ENCODE measurements around the gene EXOC3L2. TPM values are rescaled to one million over a fixed set of nuclear protein-coding genes. Genes with fewer than 3 reads are reported as not detected.

EXOC3L2 gene
- total and polyA plus RNA-seq, 4 donors, result 0.50 to 13.9 (median 5.7) TPM

DNA sequence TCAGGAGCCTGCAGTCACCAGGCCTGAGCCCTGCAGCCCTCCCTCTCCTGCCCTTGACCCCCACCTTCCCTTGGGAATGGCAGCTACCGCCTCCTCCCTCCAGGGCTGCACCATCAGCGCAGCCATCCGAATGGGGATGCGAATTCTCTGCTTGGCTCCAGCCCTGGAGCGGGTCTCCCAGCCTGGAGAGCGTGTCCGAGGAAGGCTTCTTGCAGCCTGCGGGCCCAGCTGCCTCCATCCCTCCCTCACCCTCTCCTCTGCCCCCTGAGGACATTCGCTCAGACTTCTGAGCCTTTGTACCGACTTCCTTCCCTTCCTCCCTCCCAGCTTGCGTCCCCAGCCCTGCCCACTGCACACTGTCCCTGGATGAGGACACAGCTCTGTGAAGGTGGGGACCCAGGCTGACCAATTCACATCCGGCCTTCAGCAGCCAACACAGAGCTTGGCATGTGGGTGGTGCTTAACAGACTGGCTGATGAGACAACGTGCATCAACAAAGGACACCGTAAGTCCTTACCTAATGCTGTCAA is 78.4 kb downstream of the EXOC3L2 start:
- WGBS, 2 donors, result 71 to 74% methylated on average over 14 of the region's 14 CpGs
- Histone ChIP-seq H3K27me3 (ENCODE audit: control insufficient read depth in 1 of 2, insufficient read depth in 2 of 2, low read length in 1 of 2) (no peaks in the 10 kb centered on the region), H3K4me3 (ENCODE audit: low read length in 2 of 2) (no peak overlapping the region), H3K27ac (ENCODE audit: low read depth in 1 of 2, low read length in 2 of 2) (no peak overlapping the region), H3K4me1 (ENCODE audit: control insufficient read depth in 1 of 2, insufficient read depth in 2 of 2, low read length in 2 of 2) (no peaks in the 10 kb centered on the region), H3K9me3 (ENCODE audit: control insufficient read depth, low read length) (no peaks in the 10 kb centered on the region), H3K36me3 (ENCODE audit: control insufficient read depth in 1 of 2, insufficient read depth in 2 of 2, low read length in 1 of 2) (no peaks in the 10 kb centered on the region)
- DNase-seq, result no peak
- no peak for ATAC-seq (ENCODE audit: low FRiP score)
- intact Hi-C loops (cut with DNase I), result no loop called here

- no peaks in the 10 kb centered on the region for H3K4me1 ChIP-seq (ENCODE audit: control insufficient read depth in 1 of 2, insufficient read depth in 2 of 2, low read length in 2 of 2)
- DNase-seq (no peak), ATAC-seq (ENCODE audit: low FRiP score) (no peak)
- WGBS, 2 donors, result 37 to 43% methylated on average over 24 to 27 of the region's 27 CpGs
- no peak overlapping the region for H3K27ac ChIP-seq (ENCODE audit: low read depth in 1 of 2, low read length in 2 of 2)
- H3K4me3 ChIP-seq (ENCODE audit: low read length in 2 of 2), result no peak overlapping the region
- H3K27me3 ChIP-seq (ENCODE audit: control insufficient read depth in 1 of 2, insufficient read depth in 2 of 2, low read length in 1 of 2), result no peaks in the 10 kb centered on the region
- no peaks in the 10 kb centered on the region for H3K9me3 ChIP-seq (ENCODE audit: control insufficient read depth, low read length)
- intact Hi-C loops (cut with DNase I), result no loop called here
- H3K36me3 ChIP-seq (ENCODE audit: control insufficient read depth in 1 of 2, insufficient read depth in 2 of 2, low read length in 1 of 2), result no peaks in the 10 kb centered on the region
Measured at GRCh38 chr19:45164577-45165335, 80.5 kb downstream of the EXOC3L2 start.

GRCh38 chr19:45163751-45164460 is 81.3 kb downstream of the EXOC3L2 start:
- ATAC-seq (ENCODE audit: low FRiP score) (no peak), DNase-seq (no peak)
- H3K27ac ChIP-seq (ENCODE audit: low read depth in 1 of 2, low read length in 2 of 2), result no peak overlapping the region
- H3K4me3 ChIP-seq (ENCODE audit: low read length in 2 of 2), result no peak overlapping the region
- no peaks in the 10 kb centered on the region for H3K27me3 ChIP-seq (ENCODE audit: control insufficient read depth in 1 of 2, insufficient read depth in 2 of 2, low read length in 1 of 2)
- intact Hi-C loops (cut with DNase I), result no loop called here
- no peaks in the 10 kb centered on the region for H3K9me3 ChIP-seq (ENCODE audit: control insufficient read depth, low read length)
- H3K4me1 ChIP-seq (ENCODE audit: control insufficient read depth in 1 of 2, insufficient read depth in 2 of 2, low read length in 2 of 2), result no peaks in the 10 kb centered on the region
- H3K36me3 ChIP-seq (ENCODE audit: control insufficient read depth in 1 of 2, insufficient read depth in 2 of 2, low read length in 1 of 2), result no peaks in the 10 kb centered on the region
- 85 to 86% methylated on average over 15 of the region's 15 CpGs for WGBS, 2 donors

- Histone ChIP-seq H3K9me3 (ENCODE audit: control insufficient read depth, low read length) (no peaks in the 10 kb centered on the region), H3K27ac (ENCODE audit: low read depth in 1 of 2, low read length in 2 of 2) (no peak overlapping the region), H3K4me3 (ENCODE audit: low read length in 2 of 2) (no peak overlapping the region), H3K27me3 (ENCODE audit: control insufficient read depth in 1 of 2, insufficient read depth in 2 of 2, low read length in 1 of 2) (no peaks in the 10 kb centered on the region), H3K36me3 (ENCODE audit: control insufficient read depth in 1 of 2, insufficient read depth in 2 of 2, low read length in 1 of 2) (no peaks in the 10 kb centered on the region), H3K4me1 (ENCODE audit: control insufficient read depth in 1 of 2, insufficient read depth in 2 of 2, low read length in 2 of 2) (no peaks in the 10 kb centered on the region)
- WGBS, 2 donors, result 87 to 91% methylated on average over 17 of the region's 17 CpGs
- no peak for DNase-seq
- no peak for ATAC-seq (ENCODE audit: low FRiP score)
- intact Hi-C loops (cut with DNase I), result no loop called here
Measured at GRCh38 chr19:45163156-45163555, 82.1 kb downstream of the EXOC3L2 start.

DNA sequence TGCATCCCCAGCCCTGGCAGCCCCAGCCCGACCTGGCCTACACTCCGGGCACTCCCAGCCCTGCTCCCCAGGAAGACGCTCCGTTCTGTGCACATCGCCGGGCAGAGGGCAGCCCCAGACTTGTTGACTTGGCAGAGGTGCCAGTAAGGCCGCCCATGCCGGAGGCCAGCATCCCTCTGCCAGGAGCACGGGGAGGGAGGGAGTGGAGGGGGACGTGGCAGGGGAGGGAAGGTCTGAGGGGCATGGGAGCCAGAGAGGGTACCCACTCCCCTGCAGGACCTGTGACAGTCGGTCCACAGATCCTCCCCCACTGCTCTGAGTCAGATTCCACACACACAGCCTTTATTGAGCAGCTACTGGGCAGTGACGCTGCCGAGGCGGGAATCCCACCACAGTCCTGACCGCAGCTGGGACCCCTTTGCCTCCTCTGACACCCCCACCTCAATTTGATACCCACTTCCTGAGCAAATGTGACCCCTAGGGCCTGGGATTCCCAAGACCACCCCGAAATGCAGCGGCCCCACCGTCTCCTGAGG is 82.5 kb downstream of the EXOC3L2 start:
- no peaks in the 10 kb centered on the region for H3K9me3 ChIP-seq (ENCODE audit: control insufficient read depth, low read length)
- H3K4me3 ChIP-seq (ENCODE audit: low read length in 2 of 2), result no peak overlapping the region
- ATAC-seq (ENCODE audit: low FRiP score) (no peak), DNase-seq (no peak)
- intact Hi-C loops (cut with DNase I), result no loop called here
- H3K27ac ChIP-seq (ENCODE audit: low read depth in 1 of 2, low read length in 2 of 2), result no peak overlapping the region
- no peaks in the 10 kb centered on the region for H3K4me1 ChIP-seq (ENCODE audit: control insufficient read depth in 1 of 2, insufficient read depth in 2 of 2, low read length in 2 of 2)
- WGBS, 2 donors, result 46 to 47% methylated on average over 18 of the region's 18 CpGs
- H3K27me3 ChIP-seq (ENCODE audit: control insufficient read depth in 1 of 2, insufficient read depth in 2 of 2, low read length in 1 of 2), result no peaks in the 10 kb centered on the region
- H3K36me3 ChIP-seq (ENCODE audit: control insufficient read depth in 1 of 2, insufficient read depth in 2 of 2, low read length in 1 of 2), result no peaks in the 10 kb centered on the region

Other genes starting within 250 kb of the EXOC3L2 start
- gene RELB, start 243.9 kb downstream of the EXOC3L2 start, total RNA-seq, result 10 to 100 TPM; 20.2 to 30.0 TPM
- gene RELB, start 243.9 kb downstream of the EXOC3L2 start, polyA plus RNA-seq, result 10 to 100 TPM in 1 of 2 donors, 1 to 10 TPM in 1; 7.0 to 10.6 TPM
- gene CLASRP, start 206.4 kb downstream of the EXOC3L2 start, total RNA-seq, result 100 to 1,000 TPM in 1 of 2 donors, 10 to 100 TPM in 1; 79.9 to 105 TPM
- 100 to 1,000 TPM in 1 of 2 donors, 10 to 100 TPM in 1; 18.2 to 209 TPM for gene CLASRP, start 206.4 kb downstream of the EXOC3L2 start, polyA plus RNA-seq
- gene ZNF296, start 168.9 kb downstream of the EXOC3L2 start, total RNA-seq, result under 1 TPM; 0.19 to 0.45 TPM
- 1 to 10 TPM in 1 of 2 donors, under 1 TPM in 1; 0.38 to 1.1 TPM for gene ZNF296, start 168.9 kb downstream of the EXOC3L2 start, polyA plus RNA-seq
- gene GEMIN7, start 166.1 kb downstream of the EXOC3L2 start, total RNA-seq, result 10 to 100 TPM in 1 of 2 donors, 1 to 10 TPM in 1; 8.0 to 12.3 TPM
- 10 to 100 TPM in 1 of 2 donors, 1 to 10 TPM in 1; 6.4 to 13.5 TPM for gene GEMIN7, start 166.1 kb downstream of the EXOC3L2 start, polyA plus RNA-seq
- gene PPP1R37, start 152.2 kb downstream of the EXOC3L2 start, total RNA-seq, result 10 to 100 TPM; 12.1 to 22.7 TPM
- gene PPP1R37, start 152.2 kb downstream of the EXOC3L2 start, polyA plus RNA-seq, result 10 to 100 TPM in 1 of 2 donors, 1 to 10 TPM in 1; 7.1 to 16.8 TPM
- not detected for gene NKPD1, start 84.4 kb downstream of the EXOC3L2 start, total RNA-seq
- under 1 TPM in 1 of 2 donors, not detected in 1; 0.05 TPM for gene NKPD1, start 84.4 kb downstream of the EXOC3L2 start, polyA plus RNA-seq
- gene TRAPPC6A, start 67.2 kb downstream of the EXOC3L2 start, total RNA-seq, result 10 to 100 TPM in 1 of 2 donors, 1 to 10 TPM in 1; 9.5 to 13.6 TPM
- 10 to 100 TPM; 16.5 to 17.0 TPM for gene TRAPPC6A, start 67.2 kb downstream of the EXOC3L2 start, polyA plus RNA-seq
- 10 to 100 TPM in 1 of 2 donors, 1 to 10 TPM in 1; 7.5 to 12.2 TPM for gene BLOC1S3, start 66.6 kb downstream of the EXOC3L2 start, total RNA-seq
- gene BLOC1S3, start 66.6 kb downstream of the EXOC3L2 start, polyA plus RNA-seq, result 1 to 10 TPM; 2.9 to 5.3 TPM
- 10 to 100 TPM; 40.3 to 40.4 TPM for gene MARK4, start 5.9 kb upstream of the EXOC3L2 start, total RNA-seq
- 10 to 100 TPM in 1 of 2 donors, 1 to 10 TPM in 1; 6.0 to 15.7 TPM for gene MARK4, start 5.9 kb upstream of the EXOC3L2 start, polyA plus RNA-seq
- not detected for gene CKM, start 77.5 kb upstream of the EXOC3L2 start, total RNA-seq
- 1 to 10 TPM; 1.2 to 6.4 TPM for gene CKM, start 77.5 kb upstream of the EXOC3L2 start, polyA plus RNA-seq
- not detected for gene KLC3, start 95.3 kb upstream of the EXOC3L2 start, total RNA-seq
- gene KLC3, start 95.3 kb upstream of the EXOC3L2 start, polyA plus RNA-seq, result not detected
- 10 to 100 TPM; 10.4 to 14.9 TPM for gene ERCC2, start 125.2 kb upstream of the EXOC3L2 start, total RNA-seq
- 10 to 100 TPM in 1 of 2 donors, 1 to 10 TPM in 1; 5.1 to 27.2 TPM for gene ERCC2, start 125.2 kb upstream of the EXOC3L2 start, polyA plus RNA-seq
- gene PPP1R13L, start 159.7 kb upstream of the EXOC3L2 start, total RNA-seq, result 10 to 100 TPM; 64.2 to 76.5 TPM
- 100 to 1,000 TPM in 1 of 2 donors, 10 to 100 TPM in 1; 11.1 to 153 TPM for gene PPP1R13L, start 159.7 kb upstream of the EXOC3L2 start, polyA plus RNA-seq
- gene POLR1G, start 161.2 kb upstream of the EXOC3L2 start, total RNA-seq, result 1 to 10 TPM; 3.5 to 3.9 TPM
- 1 to 10 TPM; 1.9 to 3.6 TPM for gene POLR1G, start 161.2 kb upstream of the EXOC3L2 start, polyA plus RNA-seq
- 10 to 100 TPM; 61.4 to 69.9 TPM for gene ERCC1, start 178.5 kb upstream of the EXOC3L2 start, total RNA-seq
- gene ERCC1, start 178.5 kb upstream of the EXOC3L2 start, polyA plus RNA-seq, result 10 to 100 TPM; 44.5 to 81.7 TPM
- 100 to 1,000 TPM in 1 of 2 donors, 1 to 10 TPM in 1; 3.1 to 754 TPM for gene FOSB, start 222.6 kb upstream of the EXOC3L2 start, total RNA-seq
- 100 to 1,000 TPM in 1 of 2 donors, 10 to 100 TPM in 1; 18.4 to 105 TPM for gene FOSB, start 222.6 kb upstream of the EXOC3L2 start, polyA plus RNA-seq